GM20000 (cell line): ENCODE data around the gene HSD17B8.

Source experiments
- DNase-seq: peaks from one replicate; pipeline ENCODE4 v3.0.0; 2012; ENCODE audit warnings: low spot score
- CTCF ChIP-seq: IDR thresholded peaks from 2 replicates; pipeline ENCODE4 v1.5.1; 2012; ENCODE audit warnings: mild to moderate bottlenecking, control low read depth; ENCODE audit errors: extremely low read depth, missing control alignments

Gene HSD17B8

GRCh38 chr6:33200219-33201146 lies 4.0 kb upstream of the HSD17B8 start, which contains the start of the genes RXRB and SLC39A7:
Gene RXRB, minus strand, starts transcription at chr6:33200665. Its CDS starts 189 bp downstream, at chr6:33200476.
Gene SLC39A7, plus strand, starts transcription at chr6:33200867. Its CDS starts 379 bp downstream, at chr6:33201246.
- no peak for TF ChIP-seq CTCF

GRCh38 chr6:33201147-33201545 lies 3.3 kb upstream of the HSD17B8 start:
- no peak for TF ChIP-seq CTCF
- no peak for DNase-seq

More at GRCh38 chr6:33200219-33201146, 4.0 kb upstream of the HSD17B8 start, which contains the start of the genes RXRB and SLC39A7:
- DNase-seq: peak; percentile 99

- no peak for TF ChIP-seq CTCF
- no peak for DNase-seq
Observed at GRCh38 chr6:33201935-33202334, 2.5 kb upstream of the HSD17B8 start.

- no peak for DNase-seq
- TF ChIP-seq CTCF: no peak
Observed at GRCh38 chr6:33202799-33203198, 1.7 kb upstream of the HSD17B8 start.

GRCh38 chr6:33203443-33204164 lies 851 bp upstream of the HSD17B8 start:
- no peak for TF ChIP-seq CTCF
- DNase-seq: no peak

- no peak for TF ChIP-seq CTCF
- no peak for DNase-seq
Observed at GRCh38 chr6:33204165-33204414, 365 bp upstream of the HSD17B8 start.
